Activated CD4-positive, alpha-beta T cell treated with anti-CD3 and anti-CD28 coated beads, Interleukin-2, amount 50 U/mL, for 48 hours (primary cell): ENCODE data around the gene IMP3.

Source experiments
- DNase-seq, 2 experiments: peaks; one replicate each; pipeline ENCODE4 v3.0.0-alpha.2; 2020

The IMP3 gene

DNA sequence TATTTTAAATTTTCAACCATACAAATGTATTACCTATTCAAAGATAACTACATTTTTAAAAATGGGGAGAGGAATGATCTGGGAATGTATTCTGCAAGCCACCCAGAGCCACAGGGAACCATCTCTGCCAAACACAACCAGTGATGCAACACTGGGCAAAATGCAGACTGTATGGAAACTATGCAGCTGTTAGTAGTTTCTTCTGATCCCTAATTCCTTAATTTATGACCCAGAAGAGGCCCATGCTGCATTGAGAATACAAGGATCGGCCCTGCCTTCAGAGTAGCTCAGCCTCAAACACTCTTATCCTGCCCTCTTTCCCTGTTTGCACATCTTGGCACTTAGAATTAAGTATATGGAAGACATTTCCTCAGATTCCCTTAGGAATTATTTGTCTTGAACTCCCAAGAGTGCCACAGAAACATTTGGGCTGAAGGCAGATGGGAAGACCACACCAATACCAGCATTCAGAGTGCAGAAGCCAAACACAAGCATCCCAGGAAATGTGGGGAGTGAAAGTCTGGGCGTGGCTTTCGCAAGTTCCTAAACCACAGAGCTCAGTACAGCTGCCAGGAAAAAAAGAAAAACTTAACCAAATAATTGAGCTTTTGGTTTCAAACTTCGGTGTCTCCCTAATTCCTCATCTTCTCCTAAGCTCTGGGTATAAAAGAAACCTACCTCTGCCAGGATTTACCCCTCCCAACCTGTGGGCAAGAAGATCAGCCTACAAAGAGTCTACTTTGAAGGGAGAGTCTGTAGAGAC, 19.8 kb downstream of the IMP3 start:
- DNase-seq: no peak

- DNase-seq: no peak
These were observed 23.3 kb downstream of the IMP3 start for GRCh38 chr15:75616766-75617165.

GRCh38 chr15:75606711-75607699, 33.0 kb downstream of the IMP3 start:
- no peak for DNase-seq

DNA sequence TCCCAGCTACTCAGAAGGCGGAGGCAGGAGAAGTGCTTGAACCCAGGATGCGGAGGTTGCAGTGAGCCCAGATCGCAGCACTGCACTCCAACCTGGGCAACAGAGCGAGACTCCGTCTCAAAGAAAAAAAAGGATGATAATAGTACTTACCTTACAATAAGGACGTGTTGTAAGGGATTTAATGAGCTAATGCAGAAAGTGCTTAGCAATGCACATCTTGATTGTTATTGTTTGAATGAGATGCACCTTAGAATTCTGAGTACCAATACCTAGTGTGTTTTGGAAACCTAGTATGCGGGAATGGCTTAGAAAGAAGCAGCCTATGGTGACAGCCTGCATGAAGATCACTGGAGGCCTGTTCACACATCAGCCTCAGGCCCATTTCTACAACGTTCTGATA, 34.0 kb downstream of the IMP3 start:
- DNase-seq: no peak

GRCh38 chr15:75599401-75599800, 40.6 kb downstream of the IMP3 start:
- DNase-seq: no peak

DNA sequence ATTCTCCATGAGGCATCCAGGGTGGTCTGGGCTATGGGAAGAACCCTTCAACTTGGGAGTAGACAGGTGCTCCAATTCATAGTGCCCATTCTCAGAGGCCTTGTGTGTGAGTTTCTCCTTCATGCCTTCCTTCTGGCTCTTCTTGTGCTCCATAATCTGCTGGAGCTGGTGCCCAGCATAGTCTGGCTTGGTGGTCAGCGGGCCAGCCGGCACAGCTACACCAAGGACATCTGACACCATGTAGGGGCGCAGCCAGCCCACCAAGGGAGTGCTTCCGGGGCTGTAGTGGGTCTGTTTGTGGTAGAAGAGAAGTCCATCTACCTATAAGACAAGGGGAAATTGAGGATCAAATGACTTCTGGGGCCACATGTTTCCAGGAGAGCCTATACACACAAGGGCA, 41.7 kb downstream of the IMP3 start:
- DNase-seq: no peak

GRCh38 chr15:75597667-75598341, 42.2 kb downstream of the IMP3 start:
- peak; percentile 33 to 43 for DNase-seq

DNA sequence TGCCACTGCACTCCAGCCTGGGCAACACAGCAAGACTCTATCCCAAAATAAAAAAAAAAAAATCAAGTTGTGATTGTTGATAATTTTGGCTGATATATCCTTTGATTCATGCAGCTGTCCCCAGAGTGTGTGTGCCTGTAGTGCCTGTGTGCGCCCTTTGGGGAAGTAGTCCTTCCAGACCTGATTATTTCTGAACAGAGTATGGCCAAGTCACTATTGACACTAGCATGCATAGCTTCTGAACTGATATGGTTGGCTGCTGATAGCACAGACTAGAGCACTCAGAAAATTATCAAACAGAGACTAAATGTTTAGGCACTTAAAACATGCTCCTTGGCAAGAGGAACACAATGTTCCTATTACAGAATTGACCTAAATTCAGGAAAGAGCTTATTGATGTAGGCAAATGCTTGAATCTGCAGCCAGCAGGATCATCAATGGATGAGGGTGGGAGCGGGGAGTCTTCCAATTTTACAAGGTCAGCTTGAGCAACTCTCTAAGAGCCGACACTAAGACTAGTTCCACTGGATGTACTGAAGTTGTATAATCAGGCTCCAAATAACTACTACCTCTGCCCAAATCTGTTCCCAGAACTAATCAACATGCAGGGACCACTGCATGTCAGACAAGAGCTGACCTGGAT, 43.2 kb downstream of the IMP3 start:
- no peak for DNase-seq

DNA sequence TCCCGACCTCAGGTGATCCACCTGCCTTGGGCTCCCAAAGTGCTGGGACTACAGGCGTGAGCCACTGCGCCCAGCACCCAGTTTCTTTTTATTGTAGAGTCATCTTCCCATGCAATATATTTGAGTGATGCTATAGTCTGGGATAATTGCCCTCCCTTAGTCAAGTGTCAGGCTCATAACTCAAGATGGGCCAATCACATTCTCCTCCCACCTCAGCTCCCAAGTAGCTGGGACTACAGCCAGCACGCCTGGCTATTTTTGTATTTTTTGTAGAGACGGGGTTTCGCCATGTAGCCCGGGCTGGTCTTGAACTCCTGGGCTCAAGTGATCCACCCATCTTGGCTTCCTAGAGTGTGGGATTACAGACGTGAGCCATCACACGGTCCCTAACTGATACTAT, 45.7 kb downstream of the IMP3 start:
- no peak for DNase-seq

GRCh38 chr15:75591655-75592364, 48.2 kb downstream of the IMP3 start:
- no peak for DNase-seq

DNA sequence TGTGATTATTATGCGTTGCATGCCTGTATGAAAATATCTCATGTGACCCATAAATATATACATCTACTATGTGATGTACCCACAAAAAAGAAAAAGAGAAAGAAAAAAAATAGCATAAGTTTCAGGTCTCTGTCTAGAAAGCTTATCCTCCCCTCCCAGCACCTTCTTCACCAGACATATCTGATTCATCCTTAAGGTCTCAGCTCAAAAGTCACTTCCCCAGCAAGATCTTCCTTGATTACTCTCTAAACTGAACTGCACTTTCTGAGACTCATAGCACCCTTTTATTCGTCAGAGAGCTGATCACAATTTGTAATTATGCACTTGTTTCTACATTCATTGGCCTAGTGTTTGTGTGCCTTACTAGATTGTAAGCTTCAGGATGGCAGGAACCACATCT, 49.8 kb downstream of the IMP3 start:
- no peak for DNase-seq
